Measurements from ENCODE around the gene DDX51.

- TF ChIP-seq, protein P1, sequence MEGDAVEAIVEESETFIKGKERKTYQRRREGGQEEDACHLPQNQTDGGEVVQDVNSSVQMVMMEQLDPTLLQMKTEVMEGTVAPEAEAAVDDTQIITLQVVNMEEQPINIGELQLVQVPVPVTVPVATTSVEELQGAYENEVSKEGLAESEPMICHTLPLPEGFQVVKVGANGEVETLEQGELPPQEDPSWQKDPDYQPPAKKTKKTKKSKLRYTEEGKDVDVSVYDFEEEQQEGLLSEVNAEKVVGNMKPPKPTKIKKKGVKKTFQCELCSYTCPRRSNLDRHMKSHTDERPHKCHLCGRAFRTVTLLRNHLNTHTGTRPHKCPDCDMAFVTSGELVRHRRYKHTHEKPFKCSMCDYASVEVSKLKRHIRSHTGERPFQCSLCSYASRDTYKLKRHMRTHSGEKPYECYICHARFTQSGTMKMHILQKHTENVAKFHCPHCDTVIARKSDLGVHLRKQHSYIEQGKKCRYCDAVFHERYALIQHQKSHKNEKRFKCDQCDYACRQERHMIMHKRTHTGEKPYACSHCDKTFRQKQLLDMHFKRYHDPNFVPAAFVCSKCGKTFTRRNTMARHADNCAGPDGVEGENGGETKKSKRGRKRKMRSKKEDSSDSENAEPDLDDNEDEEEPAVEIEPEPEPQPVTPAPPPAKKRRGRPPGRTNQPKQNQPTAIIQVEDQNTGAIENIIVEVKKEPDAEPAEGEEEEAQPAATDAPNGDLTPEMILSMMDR (conservative IDR thresholded peaks at IDR 0.05; ENCODE audit: low read depth, low read length) = no peak
- TF ChIP-seq POLR2A (IDR thresholded peaks at IDR 0.05; ENCODE audit: low read depth, low read length) (no peak), RAD21 (IDR thresholded peaks at IDR 0.05; ENCODE audit: low read length) (no peak), MXI1 (IDR thresholded peaks at IDR 0.05; ENCODE audit: borderline replicate concordance, low read depth, low read length) (no peak), RFX5 (IDR thresholded peaks at IDR 0.05; ENCODE audit: low read depth, low read length) (no peak)
These were observed 12.6 kb upstream of the DDX51 start for GRCh38 chr12:132156573-132157325.
